ENCODE data around the gene GRID2. TPM values are rescaled to one million over a fixed set of nuclear protein-coding genes. Genes with fewer than 3 reads are reported as not detected.

Gene GRID2
- total RNA-seq, 2 donors from 2014 or later, result 0.28 TPM; not detected in 1

- TF ChIP-seq CTCF (IDR thresholded peaks at IDR 0.05), result no peak
- Histone ChIP-seq H3K9me3 (no peaks in the 10 kb centered on the region), H3K4me3 (no peak overlapping the region), H3K36me3 (no peaks in the 10 kb centered on the region), H3K27me3 (replicated peaks; ENCODE audit: insufficient read depth) (no peaks in the 10 kb centered on the region), H3K27ac (no peak overlapping the region), H3K4me1 (ENCODE audit: control insufficient read depth in 1 of 2, low read depth in 2 of 2) (no peaks in the 10 kb centered on the region)
- ATAC-seq (ENCODE audit: insufficient number of reproducible peaks, low FRiP score, low read depth) (no peak), DNase-seq (ENCODE audit: low spot score) (no peak)
Observed at GRCh38 chr4:93444860-93445259, 1141.1 kb downstream of the GRID2 start.

GRCh38 chr4:93446038-93446437, 1142.3 kb downstream of the GRID2 start:
- no peaks in the 10 kb centered on the region for H3K4me1 ChIP-seq (ENCODE audit: control insufficient read depth in 1 of 2, low read depth in 2 of 2)
- no peaks in the 10 kb centered on the region for H3K9me3 ChIP-seq
- ATAC-seq (ENCODE audit: insufficient number of reproducible peaks, low FRiP score, low read depth), result no peak
- H3K27me3 ChIP-seq (replicated peaks; ENCODE audit: insufficient read depth), result no peaks in the 10 kb centered on the region
- no peak overlapping the region for H3K27ac ChIP-seq
- DNase-seq (ENCODE audit: low spot score), result no peak
- H3K4me3 ChIP-seq, result no peak overlapping the region
- TF ChIP-seq CTCF (IDR thresholded peaks at IDR 0.05), result no peak
- H3K36me3 ChIP-seq, result no peaks in the 10 kb centered on the region

GRCh38 chr4:93448691-93449293, 1145.0 kb downstream of the GRID2 start:
- no peak overlapping the region for H3K4me3 ChIP-seq
- no peaks in the 10 kb centered on the region for H3K27me3 ChIP-seq (replicated peaks; ENCODE audit: insufficient read depth)
- ATAC-seq (ENCODE audit: insufficient number of reproducible peaks, low FRiP score, low read depth) (no peak), DNase-seq (ENCODE audit: low spot score) (no peak)
- no peaks in the 10 kb centered on the region for H3K36me3 ChIP-seq
- no peaks in the 10 kb centered on the region for H3K4me1 ChIP-seq (ENCODE audit: control insufficient read depth in 1 of 2, low read depth in 2 of 2)
- TF ChIP-seq CTCF (IDR thresholded peaks at IDR 0.05), result no peak
- H3K9me3 ChIP-seq, result no peaks in the 10 kb centered on the region
- no peak overlapping the region for H3K27ac ChIP-seq

GRCh38 chr4:93451954-93452353, 1148.2 kb downstream of the GRID2 start:
- DNase-seq (ENCODE audit: low spot score) (no peak), ATAC-seq (ENCODE audit: insufficient number of reproducible peaks, low FRiP score, low read depth) (no peak)
- no peak for TF ChIP-seq CTCF (IDR thresholded peaks at IDR 0.05)
- H3K4me3 ChIP-seq, result no peak overlapping the region
- H3K27ac ChIP-seq, result no peak overlapping the region
- no peaks in the 10 kb centered on the region for H3K9me3 ChIP-seq
- no peaks in the 10 kb centered on the region for H3K27me3 ChIP-seq (replicated peaks; ENCODE audit: insufficient read depth)
- H3K4me1 ChIP-seq (ENCODE audit: control insufficient read depth in 1 of 2, low read depth in 2 of 2), result no peaks in the 10 kb centered on the region
- H3K36me3 ChIP-seq, result no peaks in the 10 kb centered on the region

- ATAC-seq (ENCODE audit: insufficient number of reproducible peaks, low FRiP score, low read depth) (no peak), DNase-seq (ENCODE audit: low spot score) (no peak)
- Histone ChIP-seq H3K27ac (no peak overlapping the region), H3K4me3 (no peak overlapping the region), H3K27me3 (replicated peaks; ENCODE audit: insufficient read depth) (no peaks in the 10 kb centered on the region), H3K36me3 (no peaks in the 10 kb centered on the region), H3K4me1 (ENCODE audit: control insufficient read depth in 1 of 2, low read depth in 2 of 2) (no peaks in the 10 kb centered on the region), H3K9me3 (no peaks in the 10 kb centered on the region)
- no peak for TF ChIP-seq CTCF (IDR thresholded peaks at IDR 0.05)
Observed at GRCh38 chr4:93461541-93461940, 1157.8 kb downstream of the GRID2 start.

All from thoracic aorta (tissue), 2 donors.